Vagina (tissue), 2 donors: Measurements from ENCODE around the gene PDRG1.

ENCODE experiments used
- POLR2A ChIP-seq, 2 donors: fragments of 450-650 bp; IDR thresholded peaks; one replicate each; pipeline ENCODE4 v1.6.1; 2017; ENCODE audit warnings: antibody characterized with exemption in 2 of 2, mild to moderate bottlenecking in 2 of 2, moderate library complexity in 2 of 2
- TF ChIP-seq, protein P1 (sequence below), 3 experiments: fragments of 450-650 bp in 2 of 3; fragments of 200-600 bp in 1 of 3; sonication (generic) in 1 of 3; IDR thresholded peaks; one replicate each; pipeline ENCODE4 v1.5.1; 2017 to 2019; ENCODE audit warnings: antibody characterized with exemption in 3 of 3, mild to moderate bottlenecking in 2 of 3, moderate library complexity in 2 of 3

DNA sequence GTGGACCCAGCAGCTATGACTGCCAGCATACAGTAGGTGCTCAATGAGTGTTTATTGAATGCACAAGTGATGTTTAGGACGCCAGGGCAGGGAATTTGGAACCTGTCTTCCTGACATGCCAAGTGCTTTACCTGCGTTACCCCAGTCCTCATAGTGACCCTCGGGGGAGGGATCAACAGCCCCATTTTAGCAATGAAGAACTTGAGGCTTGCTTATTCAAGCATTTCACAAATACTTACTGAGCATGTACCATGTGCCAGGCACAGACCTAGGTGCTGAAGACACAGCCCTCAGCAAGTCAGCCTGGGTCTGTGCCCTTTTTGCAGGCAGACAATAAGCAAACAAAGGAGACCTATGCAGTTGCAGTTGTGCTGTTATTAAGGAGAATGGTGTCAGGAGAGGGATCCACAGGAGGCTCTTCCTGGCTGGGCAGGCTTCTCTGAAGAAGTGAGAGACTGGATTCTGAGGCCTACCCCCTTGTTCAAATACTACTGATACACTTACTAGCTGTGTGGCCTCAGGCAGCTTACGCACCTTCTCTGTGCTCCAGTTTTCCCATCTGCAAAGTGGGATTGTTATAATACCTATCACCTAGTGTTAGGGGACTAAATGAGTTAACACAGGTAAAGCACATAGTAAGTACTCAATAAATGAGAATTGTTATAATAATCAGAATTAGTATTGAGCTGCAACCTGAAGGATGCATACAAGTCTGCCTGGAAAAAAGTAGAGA is 41.6 kb downstream of the PDRG1 start:
- TF ChIP-seq, protein P1, sequence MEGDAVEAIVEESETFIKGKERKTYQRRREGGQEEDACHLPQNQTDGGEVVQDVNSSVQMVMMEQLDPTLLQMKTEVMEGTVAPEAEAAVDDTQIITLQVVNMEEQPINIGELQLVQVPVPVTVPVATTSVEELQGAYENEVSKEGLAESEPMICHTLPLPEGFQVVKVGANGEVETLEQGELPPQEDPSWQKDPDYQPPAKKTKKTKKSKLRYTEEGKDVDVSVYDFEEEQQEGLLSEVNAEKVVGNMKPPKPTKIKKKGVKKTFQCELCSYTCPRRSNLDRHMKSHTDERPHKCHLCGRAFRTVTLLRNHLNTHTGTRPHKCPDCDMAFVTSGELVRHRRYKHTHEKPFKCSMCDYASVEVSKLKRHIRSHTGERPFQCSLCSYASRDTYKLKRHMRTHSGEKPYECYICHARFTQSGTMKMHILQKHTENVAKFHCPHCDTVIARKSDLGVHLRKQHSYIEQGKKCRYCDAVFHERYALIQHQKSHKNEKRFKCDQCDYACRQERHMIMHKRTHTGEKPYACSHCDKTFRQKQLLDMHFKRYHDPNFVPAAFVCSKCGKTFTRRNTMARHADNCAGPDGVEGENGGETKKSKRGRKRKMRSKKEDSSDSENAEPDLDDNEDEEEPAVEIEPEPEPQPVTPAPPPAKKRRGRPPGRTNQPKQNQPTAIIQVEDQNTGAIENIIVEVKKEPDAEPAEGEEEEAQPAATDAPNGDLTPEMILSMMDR (IDR thresholded peaks at IDR 0.05), result no peak
- no peak for TF ChIP-seq POLR2A (IDR thresholded peaks at IDR 0.05)
